GM19240 (cell line): ENCODE data around the gene CLMN.

ENCODE experiments used
- DNase-seq: peaks from one replicate; pipeline ENCODE4 v3.0.0; 2011; ENCODE audit warnings: low spot score; ENCODE audit not compliant: insufficient read length

Gene CLMN

GRCh38 chr14:95321693-95322455, 2.2 kb upstream of the CLMN start:
- DNase-seq = no peak

- no peak for DNase-seq
These were observed 1.4 kb upstream of the CLMN start for GRCh38 chr14:95320955-95321600.

- DNase-seq = peak; percentile 43
These were observed 579 bp upstream of the CLMN start for GRCh38 chr14:95320078-95320895.

- no peak for DNase-seq
These were observed 1.1 kb downstream of the CLMN start for GRCh38 chr14:95318399-95319311.

GRCh38 chr14:95317817-95318343, 1.8 kb downstream of the CLMN start:
- DNase-seq = no peak

GRCh38 chr14:95316821-95317220, 2.9 kb downstream of the CLMN start:
- DNase-seq = no peak

GRCh38 chr14:95315579-95315978, 4.1 kb downstream of the CLMN start:
- no peak for DNase-seq

- DNase-seq = no peak
These were observed 4.6 kb downstream of the CLMN start for GRCh38 chr14:95315156-95315555.

GRCh38 chr14:95314609-95315008, 5.1 kb downstream of the CLMN start:
- DNase-seq = peak; percentile 64

GRCh38 chr14:95313707-95314106, 6.0 kb downstream of the CLMN start:
- no peak for DNase-seq

GRCh38 chr14:95313190-95313589, 6.5 kb downstream of the CLMN start:
- DNase-seq = no peak

GRCh38 chr14:95312311-95312710, 7.4 kb downstream of the CLMN start:
- DNase-seq = no peak

GRCh38 chr14:95311752-95312151, 8.0 kb downstream of the CLMN start:
- no peak for DNase-seq

- no peak for DNase-seq
These were observed 8.9 kb downstream of the CLMN start for GRCh38 chr14:95310635-95311380.

GRCh38 chr14:95309261-95310051, 10.3 kb downstream of the CLMN start:
- DNase-seq = no peak

- no peak for DNase-seq
These were observed 11.6 kb downstream of the CLMN start for GRCh38 chr14:95308073-95308472.

GRCh38 chr14:95307402-95308041, 12.2 kb downstream of the CLMN start:
- no peak for DNase-seq

GRCh38 chr14:95305940-95306339, 13.8 kb downstream of the CLMN start:
- DNase-seq = no peak

- DNase-seq = no peak
These were observed 14.6 kb downstream of the CLMN start for GRCh38 chr14:95305145-95305544.
